ENCODE measurements around the gene KCND1. TPM values are rescaled to one million over a fixed set of nuclear protein-coding genes. Genes with fewer than 3 reads are reported as not detected.
"Not testable (repeated sequence)": the region's sequence is repeated elsewhere in the genome, so short reads cannot be mapped to it uniquely, and the experiment has no call there.

KCND1 gene
- 0.27 TPM for total RNA-seq
- long read RNA-seq: 0 reads

DNA sequence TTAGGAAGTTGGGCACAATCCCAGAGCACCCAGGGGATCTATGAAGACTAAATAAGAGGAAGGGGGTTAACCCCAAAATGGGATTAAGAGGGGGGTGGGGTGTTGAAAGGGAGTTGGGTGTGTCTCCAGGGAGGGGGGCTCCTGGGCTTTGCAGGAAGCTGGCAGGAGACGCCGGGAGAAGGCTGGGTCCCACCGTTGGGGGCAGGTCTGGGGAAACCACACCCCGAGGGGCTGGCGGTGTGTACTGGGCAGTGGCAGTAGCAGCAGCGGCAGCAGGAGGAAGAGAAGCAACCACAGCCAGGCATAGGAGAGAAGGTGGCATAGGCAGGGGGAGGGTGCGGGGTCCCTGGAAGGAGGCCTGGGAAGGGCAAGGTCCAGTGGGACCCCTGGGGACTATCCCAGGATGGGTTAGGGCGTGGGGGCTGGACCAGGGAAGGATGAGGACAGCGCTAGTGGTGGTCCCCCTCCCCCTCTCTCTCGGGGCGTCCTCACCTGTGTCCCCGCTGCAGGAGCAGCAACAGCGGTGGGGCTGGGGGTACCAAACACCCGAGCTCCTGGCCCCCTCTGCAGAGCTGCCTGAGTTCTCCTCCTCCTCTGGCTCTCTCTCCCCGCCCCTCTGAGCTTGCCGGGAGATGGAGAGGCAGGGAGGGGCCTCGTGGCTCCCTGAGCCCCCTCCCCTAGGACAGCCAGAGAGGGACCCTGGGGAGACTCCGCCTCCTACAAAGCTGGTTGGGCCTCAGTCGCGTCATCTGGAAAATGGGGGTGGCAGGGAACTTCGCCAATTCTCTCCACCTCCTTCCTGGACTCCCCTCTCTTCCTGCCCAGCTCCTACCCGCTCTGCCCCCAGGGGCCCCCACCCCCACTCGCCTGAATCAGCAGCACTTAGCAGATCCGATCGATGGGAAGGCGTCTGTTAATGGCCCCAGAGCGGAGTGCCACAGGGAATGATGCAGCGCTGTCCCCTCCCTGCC lies at the start of gene KCND1:
Gene KCND1, minus strand, starts transcription at position 596 of the 971 bp plus-strand sequence. CDS start 1,573 bp downstream, outside the sequence.
- DNase-seq (ENCODE audit: low spot score): no peak

DNA sequence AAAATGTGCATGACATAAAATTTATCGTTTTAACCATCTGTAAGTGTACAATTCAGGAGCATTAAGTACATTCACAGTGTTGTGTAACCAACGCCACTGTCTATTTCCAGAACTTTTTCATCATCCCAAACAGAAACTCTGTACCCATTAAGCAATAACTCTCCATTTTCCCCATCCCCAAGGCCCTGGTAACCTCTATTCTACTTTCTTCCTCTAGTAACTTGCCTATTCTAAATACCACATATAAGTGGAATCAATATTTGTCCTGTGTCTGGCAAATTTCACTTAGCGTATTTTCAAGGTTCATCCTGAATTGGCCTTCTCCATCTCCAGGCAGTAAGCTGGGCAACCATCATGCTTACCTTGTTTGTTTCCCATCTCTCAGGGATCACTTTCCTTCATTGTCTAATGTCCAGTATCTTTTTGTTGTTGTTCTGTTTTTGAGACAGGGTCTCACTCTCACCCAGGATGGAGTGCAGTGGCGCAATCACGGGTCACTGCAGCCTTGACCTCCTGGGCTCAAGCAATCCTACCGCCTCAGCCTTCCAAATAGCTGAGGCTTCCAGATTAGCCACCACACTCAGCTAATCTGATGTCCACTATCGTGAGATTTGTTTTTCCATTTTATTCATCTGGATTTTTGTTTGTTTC lies 48.1 kb upstream of the KCND1 start:
- no peak for DNase-seq (ENCODE audit: low spot score)
- intact Hi-C loops (cut with DNase I): no loop called here

More for the DNA sequence above, at the start of gene KCND1:
- intact Hi-C loops (cut with DNase I): loop anchor here (5.0 kb wide), 1 partner anchor 71 kb away; the partner anchor contains the start of gene TFE3

DNA sequence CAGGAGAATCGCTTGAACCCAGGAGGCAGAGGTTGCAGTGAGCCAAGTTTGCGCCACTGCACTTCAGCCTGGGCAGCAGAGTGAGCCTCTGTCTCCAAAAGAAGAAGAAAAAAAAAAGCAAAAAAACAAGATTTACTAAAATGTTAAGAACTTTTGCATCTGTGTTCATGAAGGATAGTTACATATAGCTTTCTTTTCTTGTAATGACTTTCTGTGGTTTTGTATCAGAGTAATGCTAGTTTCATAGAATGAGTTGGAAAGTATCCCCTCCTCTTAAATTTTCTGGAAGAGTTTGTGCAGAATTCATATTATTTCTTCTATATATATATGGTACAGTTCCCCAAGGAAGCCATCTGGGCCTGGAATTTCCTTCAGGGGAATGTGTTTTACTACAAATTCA lies 47.4 kb upstream of the KCND1 start:
- intact Hi-C loops (cut with DNase I): no loop called here
- DNase-seq (ENCODE audit: low spot score): no peak

DNA sequence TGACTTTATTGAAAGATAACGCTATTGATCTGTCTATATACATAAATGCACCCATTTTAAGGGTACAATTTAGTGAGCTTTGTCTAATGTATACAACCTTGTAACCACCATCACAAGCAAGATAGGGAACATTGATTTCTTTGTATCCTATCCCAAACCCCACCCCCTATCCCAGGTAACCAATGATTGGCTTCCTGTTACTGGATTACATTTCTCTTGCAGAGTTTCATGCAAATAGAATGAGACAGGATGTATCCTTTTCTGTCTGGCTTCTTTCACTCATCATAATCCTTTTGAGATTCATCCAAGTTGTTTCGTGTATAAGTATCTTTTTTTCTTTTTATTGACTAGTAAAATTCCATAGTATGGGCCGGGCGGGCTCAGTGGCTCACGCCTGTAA lies 32.1 kb upstream of the KCND1 start:
- intact Hi-C loops (cut with DNase I): no loop called here
- DNase-seq (ENCODE audit: low spot score): no peak

DNA sequence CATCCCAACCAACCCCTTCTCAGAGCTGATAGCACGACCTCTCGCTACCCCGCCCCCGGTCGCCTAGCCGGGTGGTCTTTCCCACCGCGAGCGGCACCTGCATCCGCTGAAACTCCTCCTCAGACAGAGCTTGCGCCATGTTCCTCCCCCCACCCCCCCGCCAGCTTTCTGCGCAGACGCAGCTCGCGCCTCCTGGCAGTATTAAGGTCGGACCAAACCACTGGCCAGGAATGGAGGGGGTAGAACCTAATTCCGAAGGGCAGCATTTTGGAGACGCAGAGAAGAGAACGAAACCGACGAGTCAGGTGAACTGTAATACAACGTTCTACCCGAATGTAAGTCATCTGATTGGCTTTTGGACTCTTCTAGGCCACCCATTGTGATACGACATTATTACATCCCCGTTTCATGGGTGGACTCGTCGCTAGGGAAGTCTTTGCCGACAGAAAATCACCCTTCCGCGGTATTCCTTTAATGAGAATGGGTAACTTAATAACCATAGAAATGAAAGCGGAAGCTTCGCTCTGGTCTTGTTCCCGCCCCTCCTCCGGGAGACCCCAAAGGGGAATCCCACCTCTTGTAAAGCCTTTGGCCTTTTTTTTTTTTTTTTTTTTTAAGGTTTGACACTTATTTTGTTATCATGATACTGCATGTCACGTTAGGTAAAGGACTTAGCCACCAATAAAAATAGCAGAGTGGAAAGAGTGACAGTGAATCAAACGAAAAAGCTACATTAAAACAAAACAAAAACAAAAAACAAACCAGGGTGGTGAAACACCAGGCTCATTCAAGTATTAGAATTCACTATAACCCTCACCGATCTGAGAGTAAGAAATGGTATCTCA lies 30.7 kb upstream of the KCND1 start, which contains the start of gene GRIPAP1:
Gene GRIPAP1, minus strand, starts transcription at position 174 of the 845 bp plus-strand sequence. Its CDS starts 35 bp downstream, at position 139.
- DNase-seq (ENCODE audit: low spot score): peak; percentile 85
- intact Hi-C loops (cut with DNase I): no loop called here

DNA sequence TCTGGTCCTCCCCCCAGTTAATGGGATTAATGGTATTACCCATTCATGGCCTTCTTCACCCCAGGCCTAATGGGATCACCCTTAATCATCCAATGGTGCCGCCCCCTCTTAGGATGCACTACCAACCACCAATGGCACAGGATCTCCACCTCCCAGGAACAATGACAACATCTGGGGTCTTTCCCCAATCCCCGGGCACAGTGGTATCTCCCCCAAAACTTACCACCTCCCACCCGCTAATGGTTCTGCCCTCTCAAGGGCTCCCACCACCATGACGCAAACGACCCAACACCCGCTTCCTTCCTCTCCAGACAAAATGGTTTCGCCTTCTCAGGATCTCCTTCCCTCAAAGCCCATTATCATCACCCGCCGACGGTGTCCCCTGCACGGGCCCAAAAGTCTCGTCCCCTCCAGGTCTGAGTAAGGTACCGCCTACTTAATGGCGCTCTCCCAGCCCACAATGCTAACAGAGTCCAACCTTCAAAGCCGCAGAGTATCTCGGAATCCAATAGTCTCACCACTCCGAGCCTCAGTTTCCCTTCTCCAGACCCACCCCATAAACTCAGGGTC lies 30.0 kb upstream of the KCND1 start:
- peak; percentile 73 for DNase-seq (ENCODE audit: low spot score)
- intact Hi-C loops (cut with DNase I): no loop called here

DNA sequence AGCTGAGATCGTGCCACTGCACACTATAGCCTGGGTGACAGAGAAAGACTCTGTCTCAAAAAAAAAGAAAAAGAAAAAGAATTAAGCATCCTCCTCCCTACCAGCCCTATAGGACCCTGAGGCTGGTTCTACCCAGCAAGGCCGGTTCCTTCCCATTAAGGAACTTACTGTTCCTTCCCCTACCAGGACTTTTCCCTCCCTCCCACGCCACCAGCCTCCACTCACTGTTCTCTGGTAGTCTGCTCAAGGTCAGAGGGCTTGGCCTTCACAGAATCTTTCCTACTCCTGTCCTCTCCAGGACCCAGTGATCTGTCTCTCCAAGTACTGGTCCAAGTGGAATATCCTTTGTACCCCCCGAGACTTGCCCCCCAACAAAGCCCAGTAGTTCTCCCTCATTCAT lies 29.0 kb upstream of the KCND1 start:
- intact Hi-C loops (cut with DNase I): no loop called here
- DNase-seq (ENCODE audit: low spot score): no peak

DNA sequence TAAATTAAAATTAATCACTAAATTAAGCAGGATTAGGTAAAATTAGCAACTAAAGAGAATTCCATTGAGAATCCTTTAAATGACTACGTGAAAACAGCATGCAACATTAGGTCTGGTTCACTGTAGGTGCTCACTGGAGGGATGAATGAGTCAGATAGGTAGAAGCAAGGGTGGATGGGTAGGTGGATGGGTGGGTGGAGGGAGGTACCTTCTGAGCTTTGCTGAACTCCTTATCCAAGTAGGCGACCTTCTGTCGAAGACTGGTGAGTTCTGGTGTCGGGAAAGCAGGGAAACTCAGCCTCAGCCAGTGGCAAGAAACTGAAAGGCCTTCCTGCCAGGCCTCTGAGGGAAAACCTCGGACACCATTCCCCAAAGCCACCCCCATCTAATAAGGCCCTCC lies 27.4 kb upstream of the KCND1 start:
- intact Hi-C loops (cut with DNase I): no loop called here
- DNase-seq (ENCODE audit: low spot score): peak; percentile 19

DNA sequence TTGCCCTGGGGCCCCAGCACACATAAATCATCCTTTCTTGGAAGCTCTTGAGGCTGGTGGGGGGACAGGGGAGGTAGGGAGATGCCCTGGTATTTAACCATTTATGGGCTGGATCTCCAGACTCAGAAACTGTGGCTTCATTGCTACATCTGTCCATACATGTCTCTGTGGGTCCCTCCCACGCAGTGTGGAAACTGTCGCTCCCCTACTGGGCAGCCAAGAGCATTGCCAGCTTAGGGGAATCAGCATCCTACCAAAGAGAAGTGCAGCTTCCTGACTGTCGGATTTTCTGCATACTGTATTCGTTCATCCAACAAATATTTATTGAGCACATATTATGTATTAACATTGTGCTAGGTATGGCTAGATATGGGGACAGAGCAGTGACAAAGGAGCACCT lies 26.7 kb upstream of the KCND1 start:
- peak; percentile 17 for DNase-seq (ENCODE audit: low spot score)
- intact Hi-C loops (cut with DNase I): no loop called here

DNA sequence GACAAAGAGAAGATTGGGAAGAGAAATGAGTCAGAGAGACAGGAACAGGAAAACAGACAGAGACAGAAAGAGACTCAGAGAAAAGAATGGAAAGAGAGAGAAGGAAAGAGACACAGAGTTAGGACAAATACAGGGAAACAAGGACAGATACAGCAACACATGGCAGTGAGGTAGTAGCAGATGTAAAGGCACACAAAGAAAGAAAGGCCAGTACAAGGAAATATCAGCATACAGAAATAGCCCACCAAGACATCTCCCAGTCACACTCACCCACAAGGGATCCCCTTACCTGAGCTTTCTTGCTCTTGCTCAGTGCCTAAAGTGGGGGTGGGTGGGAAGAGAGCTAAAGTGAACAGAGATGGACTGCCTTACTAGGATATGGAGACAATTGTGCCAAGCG lies 26.2 kb upstream of the KCND1 start:
- DNase-seq (ENCODE audit: low spot score): no peak
- intact Hi-C loops (cut with DNase I): no loop called here

DNA sequence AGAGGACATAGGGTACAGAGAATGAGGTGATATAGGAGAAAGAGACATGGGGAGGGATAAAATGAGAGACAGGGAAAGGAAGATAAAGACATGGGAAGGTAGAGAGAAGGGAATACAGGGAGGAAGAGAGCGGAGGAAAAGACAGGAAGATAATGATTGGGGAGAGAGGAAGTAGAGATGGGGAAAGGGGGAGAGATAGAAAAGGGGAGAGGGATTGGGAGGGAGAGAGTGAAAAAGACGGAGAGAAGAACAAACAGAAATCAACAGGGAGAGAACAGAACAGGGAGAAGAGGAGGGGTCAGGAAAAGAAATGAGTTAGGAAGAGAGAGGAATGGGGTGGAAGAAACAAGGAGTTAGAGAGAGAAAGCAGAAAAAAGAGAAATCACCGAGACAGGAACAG lies 25.8 kb upstream of the KCND1 start:
- no peak for DNase-seq (ENCODE audit: low spot score)
- intact Hi-C loops (cut with DNase I): no loop called here

DNA sequence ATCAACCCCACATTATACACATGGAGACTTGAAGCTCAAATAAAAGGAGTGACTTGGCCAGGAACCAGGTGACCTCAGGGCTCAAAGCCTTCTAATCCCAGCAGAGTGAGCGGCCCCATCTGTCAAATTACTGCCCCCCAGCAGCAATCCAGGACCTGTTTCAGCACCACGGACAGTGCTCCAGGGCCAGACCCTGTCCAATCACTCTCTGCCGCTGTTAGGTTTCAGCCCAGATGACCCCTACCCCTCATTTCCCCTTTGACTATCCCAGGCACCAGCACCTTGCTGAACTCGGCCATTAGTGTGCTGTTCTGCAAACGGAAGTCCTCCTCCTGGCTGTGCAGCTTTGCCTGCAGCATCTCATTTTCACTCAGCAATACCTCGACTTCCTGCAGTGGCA lies 25.3 kb upstream of the KCND1 start:
- no peak for DNase-seq (ENCODE audit: low spot score)
- intact Hi-C loops (cut with DNase I): no loop called here

DNA sequence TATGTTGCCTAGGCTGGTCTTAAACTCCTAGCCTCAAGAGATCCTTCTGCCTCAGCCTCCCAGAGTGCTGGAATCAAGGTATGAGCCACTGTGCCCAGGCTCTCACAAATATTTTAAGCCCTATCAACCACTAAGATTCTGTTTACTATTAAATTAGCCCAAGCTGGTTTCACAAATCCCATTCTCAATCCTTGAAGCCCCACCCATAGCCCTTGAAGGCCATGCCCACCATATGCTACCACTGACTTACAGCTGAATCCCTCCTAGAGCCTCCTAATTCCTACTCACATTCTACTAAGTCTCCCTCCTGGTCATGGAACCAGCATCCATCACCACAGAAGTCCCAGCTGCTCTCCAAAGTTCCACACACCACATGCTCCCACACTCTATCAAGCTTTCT lies 20.7 kb upstream of the KCND1 start:
- intact Hi-C loops (cut with DNase I): no loop called here
- peak; percentile 54 for DNase-seq (ENCODE audit: low spot score)

DNA sequence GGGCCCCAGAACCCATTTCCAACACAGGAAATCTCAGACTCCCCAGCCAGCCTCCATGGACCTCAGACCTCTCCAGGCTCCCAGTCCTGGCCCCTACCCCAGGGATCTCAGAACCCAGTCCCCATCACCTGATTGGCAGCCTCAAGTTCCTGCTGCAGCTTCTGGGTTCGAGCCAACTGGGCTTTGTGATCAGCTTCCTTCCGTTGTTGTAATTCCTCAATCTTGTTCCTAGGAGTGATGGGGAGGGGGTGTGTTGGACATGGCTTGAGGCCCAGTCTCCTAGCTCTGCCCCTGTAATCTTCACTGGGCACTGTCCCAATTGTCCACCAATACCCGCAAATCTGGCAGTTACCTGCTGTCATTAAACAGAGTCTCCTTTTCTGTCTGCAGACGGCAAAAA lies 17.8 kb upstream of the KCND1 start:
- peak; percentile 71 for DNase-seq (ENCODE audit: low spot score)
- intact Hi-C loops (cut with DNase I): no loop called here

DNA sequence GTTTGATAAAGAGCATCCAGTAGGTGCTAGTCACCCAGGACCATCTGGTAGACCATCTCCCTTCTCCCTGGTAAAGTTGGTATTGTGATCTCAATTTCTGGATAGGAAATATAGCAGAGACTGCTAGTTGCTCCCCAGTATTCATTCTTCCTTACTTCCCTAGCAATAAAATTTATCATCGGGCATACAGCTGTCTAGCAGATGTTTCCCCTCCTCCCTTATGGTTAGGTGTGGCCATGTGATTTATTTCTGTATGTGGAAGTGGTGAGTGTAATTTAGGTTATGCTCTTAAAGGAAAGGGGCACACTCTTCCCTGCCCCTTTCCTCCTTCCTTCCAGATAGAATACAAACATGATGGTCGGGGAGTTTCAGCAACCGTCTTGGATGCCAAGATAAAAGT lies 12.3 kb upstream of the KCND1 start:
- no peak for DNase-seq (ENCODE audit: low spot score)
- intact Hi-C loops (cut with DNase I): no loop called here

DNA sequence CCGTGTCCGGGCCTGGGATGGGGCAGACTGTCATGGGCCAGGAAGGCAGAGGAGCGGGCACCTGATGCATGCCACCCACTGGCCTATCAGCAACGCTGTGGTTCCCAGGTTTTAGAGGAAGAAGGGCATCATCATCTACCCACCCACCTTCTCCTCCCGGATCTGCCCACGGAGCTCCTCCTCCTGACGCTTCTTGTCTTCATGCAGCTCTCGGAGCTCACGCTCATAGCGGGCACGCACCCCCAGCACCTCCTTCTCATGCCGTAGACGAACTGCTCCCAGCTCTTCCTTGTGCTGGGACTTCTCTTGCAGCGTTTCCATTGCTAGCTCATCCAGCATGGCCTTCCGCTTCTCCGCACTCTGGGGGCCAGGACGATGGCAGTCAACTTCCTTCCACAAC lies 11.4 kb upstream of the KCND1 start:
- intact Hi-C loops (cut with DNase I): no loop called here
- DNase-seq (ENCODE audit: low spot score): no peak

DNA sequence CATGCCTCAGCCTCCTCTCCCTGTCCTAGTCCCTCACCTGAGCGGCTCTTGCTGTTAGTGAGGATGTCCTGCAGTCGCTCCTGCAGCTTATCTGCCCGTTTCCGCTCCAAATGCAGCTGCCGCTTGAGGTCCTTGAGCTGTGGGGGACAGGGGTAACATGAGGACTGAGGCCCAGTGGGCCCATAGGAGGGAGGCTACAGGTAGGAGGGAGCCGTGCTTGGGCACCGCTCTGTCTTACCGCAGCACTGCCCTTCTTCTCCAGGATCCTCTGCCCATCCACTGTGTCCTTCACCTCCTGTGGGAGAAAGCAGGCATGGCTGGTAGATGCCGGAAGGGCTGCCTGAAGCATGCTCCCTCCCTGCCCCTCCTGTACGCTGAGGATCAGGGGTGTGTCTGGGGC lies 9.5 kb upstream of the KCND1 start:
- no peak for DNase-seq (ENCODE audit: low spot score)
- intact Hi-C loops (cut with DNase I): no loop called here

DNA sequence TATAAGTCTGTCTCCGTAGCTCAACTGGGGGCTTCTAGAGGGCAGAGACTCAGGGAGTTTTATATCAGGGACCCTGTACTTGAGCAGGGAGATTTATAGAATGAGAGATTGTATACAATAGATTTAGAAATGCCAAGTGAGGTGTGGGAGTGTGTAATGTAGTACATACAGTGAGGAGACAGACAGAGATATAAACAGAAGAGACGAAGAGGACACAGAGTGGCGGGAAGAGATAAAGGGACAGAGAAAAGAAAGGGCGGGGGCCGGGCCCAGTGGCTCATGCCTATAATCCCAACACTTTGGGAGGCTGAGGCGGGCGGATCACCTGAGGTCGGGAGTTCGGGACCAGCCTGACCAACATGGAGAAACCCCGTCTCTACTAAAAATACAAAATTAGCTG lies 8.7 kb upstream of the KCND1 start:
- intact Hi-C loops (cut with DNase I); DNase-seq (ENCODE audit: low spot score): not testable (repeated sequence)

DNA sequence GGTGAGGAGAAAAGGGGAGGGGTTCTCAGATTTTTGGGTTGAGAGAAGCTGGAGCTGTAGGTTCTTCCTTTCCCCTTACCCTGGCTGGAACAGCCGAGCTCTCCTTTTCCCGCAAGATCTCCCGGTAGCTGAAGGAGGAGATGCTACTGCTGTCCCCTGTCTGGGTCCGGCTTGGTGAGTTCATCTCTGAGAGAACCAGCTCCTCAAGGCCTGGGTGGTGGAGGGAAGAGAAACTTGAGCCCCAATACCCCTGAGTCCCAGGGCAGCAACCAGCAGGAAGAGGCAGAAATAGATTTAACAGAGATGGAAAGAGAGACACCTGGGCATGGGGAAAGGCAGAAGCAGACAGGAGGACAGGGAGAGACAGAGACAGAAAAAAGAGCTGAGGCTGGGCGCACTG lies 6.6 kb upstream of the KCND1 start:
- intact Hi-C loops (cut with DNase I): no loop called here
- DNase-seq (ENCODE audit: low spot score): no peak

DNA sequence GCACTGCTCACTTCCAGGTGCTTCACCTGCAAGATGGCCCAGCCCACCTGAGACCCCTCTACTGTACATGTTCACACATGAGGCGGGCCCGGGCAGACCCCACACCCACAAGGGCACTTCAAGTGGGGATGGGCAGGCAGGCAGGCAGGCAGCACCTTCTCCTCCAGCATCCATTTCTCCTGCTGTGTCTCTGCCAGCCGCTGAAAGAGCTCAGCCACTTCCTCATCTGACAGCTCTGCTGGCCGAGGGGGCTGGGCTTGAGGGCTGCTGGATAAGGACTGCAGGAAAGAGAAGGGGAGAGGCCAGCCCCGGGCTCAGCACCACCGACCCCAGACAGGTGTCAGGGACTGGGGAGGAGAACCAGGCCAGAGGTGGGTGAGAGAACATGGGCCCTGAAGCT lies 4.4 kb upstream of the KCND1 start:
- intact Hi-C loops (cut with DNase I): no loop called here
- no peak for DNase-seq (ENCODE audit: low spot score)

All from cardiac septum (tissue), 1 donor.